Osteoblast (primary cell): ENCODE measurements around the gene PPP2R5B. TPM values are rescaled to one million over a fixed set of nuclear protein-coding genes. Genes with fewer than 3 reads are reported as not detected.

ENCODE experiments used
- DNase-seq: peaks from one replicate; pipeline ENCODE4 v3.0.0; 2011; ENCODE audit warnings: low spot score, mixed read lengths; ENCODE audit not compliant: insufficient read length; ENCODE audit errors: missing footprints
- H2AFZ ChIP-seq: 2 replicates; pipeline ENCODE4 v1.6.0; 2011; ENCODE audit warnings: mild to moderate bottlenecking, low read length
- H3K27ac ChIP-seq: 2 replicates; pipeline ENCODE4 v1.5.1; 2011; ENCODE audit warnings: mild to moderate bottlenecking, low read depth, low read length, moderate library complexity
- H3K27me3 ChIP-seq: 2 replicates; pipeline ENCODE4 v1.6.0; 2012; ENCODE audit warnings: mild to moderate bottlenecking, control low read depth, inconsistent platforms, low read length, moderate library complexity; ENCODE audit not compliant: insufficient read depth
- H3K36me3 ChIP-seq: 2 replicates; pipeline ENCODE4 v1.5.1; 2011; ENCODE audit warnings: mild to moderate bottlenecking, low read length, control low read depth, moderate library complexity; ENCODE audit not compliant: insufficient read depth
- H3K4me1 ChIP-seq: 2 replicates; pipeline ENCODE4 v1.5.1; 2011; ENCODE audit warnings: mild to moderate bottlenecking, low read length, control low read depth, moderate library complexity; ENCODE audit not compliant: insufficient read depth
- H3K4me2 ChIP-seq: 2 replicates; pipeline ENCODE4 v1.6.0; 2011; ENCODE audit warnings: mild to moderate bottlenecking, low read length; ENCODE audit not compliant: insufficient read depth
- H3K4me3 ChIP-seq: fragments of 200-600 bp; sonication (generic); 3 replicates; pipeline ENCODE4 v1.5.1; 2012; ENCODE audit warnings: mild to moderate bottlenecking, low read length, inconsistent platforms; ENCODE audit not compliant: insufficient read depth
- H3K79me2 ChIP-seq: 2 replicates; pipeline ENCODE4 v1.6.0; 2012; ENCODE audit warnings: mild to moderate bottlenecking, low read length, control low read depth, inconsistent platforms; ENCODE audit not compliant: insufficient read depth
- H3K9me3 ChIP-seq: 2 replicates; pipeline ENCODE4 v1.5.1; 2011; ENCODE audit warnings: low read depth, low read length, control low read depth
- H4K20me1 ChIP-seq: 2 replicates; pipeline ENCODE4 v1.6.0; 2012; ENCODE audit warnings: mild to moderate bottlenecking, low read length, control low read depth; ENCODE audit not compliant: insufficient read depth
- total RNA-seq: library from RNA; depleted of rRNA; stranded (reverse); fragments of >200 nt; gene quantifications from 2 replicates; pipeline ENCODE4 v1.2.3, GENCODE V29; 2012
- TF ChIP-seq, protein P1 (sequence below): IDR thresholded peaks from 2 replicates; pipeline ENCODE4 v1.5.1; 2011; ENCODE audit warnings: mild to moderate bottlenecking, low read depth, low read length, moderate library complexity; ENCODE audit errors: extremely low read depth

The PPP2R5B gene
- total RNA-seq, 1 donor: 6.2 TPM

DNA sequence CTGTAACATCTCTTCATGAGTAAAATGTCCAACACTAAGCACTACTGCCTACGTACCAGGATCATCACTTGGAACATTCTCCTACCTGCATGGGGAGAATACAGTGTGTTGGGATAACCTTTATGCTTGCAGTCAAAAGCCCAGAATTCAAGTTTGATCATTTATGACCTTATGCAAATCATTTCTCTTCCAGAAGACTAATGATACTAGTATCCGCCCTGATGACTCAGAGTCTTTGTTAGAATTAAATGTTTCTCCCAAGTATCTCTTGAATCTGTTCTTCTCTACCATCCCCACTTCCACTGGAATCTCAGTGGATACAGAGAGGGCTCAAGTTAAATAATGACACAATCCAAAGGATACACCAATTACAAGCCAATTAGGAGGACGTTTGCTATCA, 35.0 kb downstream of the PPP2R5B start:
- Histone ChIP-seq H2AFZ (no peak overlapping the region), H3K36me3 (no peaks in the 10 kb centered on the region), H3K9me3 (no peaks in the 10 kb centered on the region), H3K4me3 (no peak overlapping the region), H3K79me2 (no peaks in the 10 kb centered on the region), H3K4me2 (no peak overlapping the region), H3K27ac (no peak overlapping the region), H3K27me3 (peaks cover 8% of the 10 kb centered on the region), H3K4me1 (no peaks in the 10 kb centered on the region), H4K20me1 (no peaks in the 10 kb centered on the region)
- TF ChIP-seq, protein P1, sequence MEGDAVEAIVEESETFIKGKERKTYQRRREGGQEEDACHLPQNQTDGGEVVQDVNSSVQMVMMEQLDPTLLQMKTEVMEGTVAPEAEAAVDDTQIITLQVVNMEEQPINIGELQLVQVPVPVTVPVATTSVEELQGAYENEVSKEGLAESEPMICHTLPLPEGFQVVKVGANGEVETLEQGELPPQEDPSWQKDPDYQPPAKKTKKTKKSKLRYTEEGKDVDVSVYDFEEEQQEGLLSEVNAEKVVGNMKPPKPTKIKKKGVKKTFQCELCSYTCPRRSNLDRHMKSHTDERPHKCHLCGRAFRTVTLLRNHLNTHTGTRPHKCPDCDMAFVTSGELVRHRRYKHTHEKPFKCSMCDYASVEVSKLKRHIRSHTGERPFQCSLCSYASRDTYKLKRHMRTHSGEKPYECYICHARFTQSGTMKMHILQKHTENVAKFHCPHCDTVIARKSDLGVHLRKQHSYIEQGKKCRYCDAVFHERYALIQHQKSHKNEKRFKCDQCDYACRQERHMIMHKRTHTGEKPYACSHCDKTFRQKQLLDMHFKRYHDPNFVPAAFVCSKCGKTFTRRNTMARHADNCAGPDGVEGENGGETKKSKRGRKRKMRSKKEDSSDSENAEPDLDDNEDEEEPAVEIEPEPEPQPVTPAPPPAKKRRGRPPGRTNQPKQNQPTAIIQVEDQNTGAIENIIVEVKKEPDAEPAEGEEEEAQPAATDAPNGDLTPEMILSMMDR: no peak
- DNase-seq: no peak

DNA sequence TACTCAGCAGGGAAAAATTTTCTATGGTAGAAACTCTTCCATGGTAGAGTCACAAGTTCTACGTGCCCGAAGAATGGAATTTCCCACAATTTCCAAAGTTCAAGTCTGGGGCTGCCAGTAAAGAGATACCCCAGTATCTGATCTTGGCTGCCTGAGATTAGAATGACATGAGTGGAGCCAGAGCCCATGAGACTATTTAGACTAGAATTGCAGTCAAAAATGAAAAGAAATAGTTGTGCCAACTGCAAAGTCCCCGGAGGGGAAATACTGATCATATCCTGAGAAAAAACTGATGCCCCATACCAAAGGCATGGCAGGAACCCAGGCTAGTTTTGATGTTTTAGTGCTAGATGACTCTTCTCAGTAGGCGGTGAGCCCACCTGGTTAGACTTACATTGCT, 36.2 kb downstream of the PPP2R5B start:
- Histone ChIP-seq H2AFZ (no peak overlapping the region), H3K27me3 (no peaks in the 10 kb centered on the region), H3K79me2 (no peaks in the 10 kb centered on the region), H3K4me3 (no peak overlapping the region), H3K9me3 (no peaks in the 10 kb centered on the region), H3K27ac (no peak overlapping the region), H3K4me1 (no peaks in the 10 kb centered on the region), H3K4me2 (no peak overlapping the region), H4K20me1 (no peaks in the 10 kb centered on the region), H3K36me3 (no peaks in the 10 kb centered on the region)
- no peak for DNase-seq
- TF ChIP-seq, protein P1: no peak

DNA sequence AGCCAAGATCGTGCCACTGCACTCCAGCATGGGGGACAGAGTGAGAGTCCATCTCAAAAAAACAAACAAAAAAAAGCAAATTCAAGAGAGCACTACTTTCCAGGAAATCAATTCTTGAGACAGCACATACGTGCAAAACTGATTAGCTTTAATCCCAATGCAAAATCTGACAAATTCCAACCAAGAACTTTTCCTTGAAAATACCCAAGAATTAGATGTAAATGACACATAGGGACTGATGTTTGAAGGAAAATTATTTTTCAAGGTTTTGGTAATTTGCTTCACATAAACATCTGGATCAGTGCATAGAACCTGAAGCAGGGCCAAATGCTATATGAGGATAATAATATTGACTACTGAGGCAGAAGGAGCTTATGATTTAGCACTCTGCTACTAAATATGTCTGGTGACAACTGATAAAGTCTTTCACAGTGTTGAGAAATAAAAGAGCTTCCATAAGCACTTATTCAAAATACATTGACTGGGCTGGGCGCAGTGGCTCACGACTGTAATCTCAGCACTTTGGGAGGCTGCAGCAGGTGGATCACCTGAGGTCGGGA, 38.7 kb downstream of the PPP2R5B start:
- DNase-seq: no peak
- Histone ChIP-seq H3K9me3 (no peaks in the 10 kb centered on the region), H3K36me3 (no peaks in the 10 kb centered on the region), H2AFZ (no peak overlapping the region), H4K20me1 (no peaks in the 10 kb centered on the region), H3K4me1 (no peaks in the 10 kb centered on the region), H3K4me2 (no peak overlapping the region), H3K27ac (no peak overlapping the region), H3K27me3 (no peaks in the 10 kb centered on the region), H3K79me2 (no peaks in the 10 kb centered on the region), H3K4me3 (no peak overlapping the region)
- TF ChIP-seq, protein P1: no peak

DNA sequence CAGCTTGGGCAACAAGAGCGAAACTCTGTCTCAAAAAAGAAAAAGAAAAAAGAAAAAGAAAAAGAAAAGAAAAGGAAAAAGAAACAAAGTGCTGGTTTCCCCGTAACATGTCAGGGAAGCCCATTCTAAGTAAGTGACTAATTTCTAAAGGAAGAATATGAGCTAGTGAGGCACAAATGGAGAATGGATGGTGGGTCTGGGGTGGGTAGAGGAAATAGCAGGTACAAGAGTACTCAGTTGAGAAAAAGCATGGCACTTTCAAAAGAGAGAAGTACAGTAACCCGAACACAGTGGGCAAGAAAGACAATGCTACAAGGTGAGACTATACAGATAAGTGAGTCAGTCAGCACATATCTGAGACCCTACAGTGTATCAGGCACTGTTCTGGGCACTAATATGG, 42.9 kb downstream of the PPP2R5B start:
- Histone ChIP-seq H3K27me3 (no peaks in the 10 kb centered on the region), H3K27ac (no peak overlapping the region), H3K9me3 (no peaks in the 10 kb centered on the region), H2AFZ (no peak overlapping the region), H3K36me3 (no peaks in the 10 kb centered on the region), H3K4me1 (peaks cover 4% of the 10 kb centered on the region), H4K20me1 (no peaks in the 10 kb centered on the region), H3K79me2 (no peaks in the 10 kb centered on the region), H3K4me2 (no peak overlapping the region), H3K4me3 (no peak overlapping the region)
- DNase-seq: no peak
- TF ChIP-seq, protein P1: no peak
